ENCODE data around the gene MAP3K15.
"Not testable (repeated sequence)": the region's sequence is repeated elsewhere in the genome, so short reads cannot be mapped to it uniquely, and the experiment has no call there.

MAP3K15 gene

DNA sequence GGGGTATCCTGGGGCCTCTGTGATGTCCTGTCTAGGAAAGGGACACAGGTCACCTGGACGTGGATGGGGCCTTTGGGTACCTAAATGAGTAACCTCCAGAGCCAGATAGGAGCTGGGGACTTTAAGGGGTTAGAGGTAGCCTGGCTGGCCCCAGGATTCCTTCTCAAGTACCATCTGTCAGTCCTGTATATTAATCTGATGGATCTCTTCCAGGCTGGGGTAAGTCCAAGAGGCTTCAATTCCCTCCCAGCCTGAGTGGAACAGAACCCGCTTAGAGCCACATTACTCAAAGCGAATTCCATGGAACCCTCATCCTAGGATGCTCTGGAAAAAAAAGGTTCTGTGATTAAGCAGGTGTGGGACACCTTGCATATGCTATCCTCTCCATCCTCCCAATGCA is 24.8 kb upstream of the MAP3K15 start:
- no peak for DNase-seq

DNA sequence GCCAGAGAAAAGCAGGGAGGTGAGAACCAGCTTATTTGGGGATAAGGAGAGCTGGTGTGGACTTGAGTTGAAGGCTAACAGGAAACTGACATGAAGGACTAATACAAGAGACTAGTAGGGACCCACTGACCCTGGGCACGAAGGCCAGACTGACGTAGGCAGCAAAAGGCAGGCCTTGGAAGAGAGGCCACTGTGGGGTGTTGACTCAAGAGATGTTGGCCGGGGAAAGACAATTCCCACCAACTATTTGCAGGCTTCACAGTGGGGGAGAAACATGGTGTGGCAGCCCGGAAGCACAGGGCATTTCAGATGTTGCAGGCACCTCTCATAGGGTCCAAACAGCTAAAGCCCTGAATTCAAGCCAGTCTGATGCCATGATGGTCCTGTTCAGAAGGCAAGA is 24.4 kb upstream of the MAP3K15 start:
- DNase-seq, result no peak

DNA sequence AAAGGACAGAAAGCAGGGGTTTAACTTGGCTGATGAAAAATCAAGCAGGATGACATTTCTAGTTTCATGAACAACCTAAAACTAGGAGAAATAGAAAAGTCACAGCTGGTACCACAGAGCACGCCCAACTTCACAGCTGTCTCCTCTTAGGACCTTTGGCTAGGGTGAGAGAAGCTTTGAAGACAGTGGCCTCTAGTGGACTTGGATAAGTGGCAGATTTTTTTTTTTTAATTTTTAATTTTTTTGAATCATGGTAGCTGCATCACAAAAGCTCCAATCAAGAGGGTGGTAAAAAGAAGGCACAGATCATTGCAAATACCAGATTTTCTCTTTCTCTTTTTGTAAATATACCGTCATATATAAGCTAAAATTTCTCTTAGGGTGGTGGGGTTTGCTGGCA is 20.2 kb upstream of the MAP3K15 start:
- no peak for DNase-seq

DNA sequence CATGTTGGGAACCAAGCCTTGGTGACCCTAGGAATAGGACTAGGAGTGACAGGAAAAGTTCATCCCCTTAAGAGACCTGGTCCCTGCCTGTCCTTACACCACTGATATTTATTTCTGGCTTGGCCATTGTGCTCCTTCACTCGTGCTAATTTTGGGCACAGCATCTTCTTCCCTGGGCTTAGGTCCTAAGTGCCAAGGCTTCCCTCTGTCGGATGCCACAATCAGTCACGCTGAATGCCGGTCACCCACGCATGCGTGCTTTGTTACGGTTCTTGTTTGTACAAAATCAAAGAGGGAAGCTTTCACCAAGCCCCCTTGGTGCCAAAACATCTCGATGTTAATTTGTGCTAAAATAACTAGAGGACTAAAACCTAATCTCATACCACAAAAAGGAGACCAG is 17.4 kb upstream of the MAP3K15 start:
- no peak for DNase-seq

DNA sequence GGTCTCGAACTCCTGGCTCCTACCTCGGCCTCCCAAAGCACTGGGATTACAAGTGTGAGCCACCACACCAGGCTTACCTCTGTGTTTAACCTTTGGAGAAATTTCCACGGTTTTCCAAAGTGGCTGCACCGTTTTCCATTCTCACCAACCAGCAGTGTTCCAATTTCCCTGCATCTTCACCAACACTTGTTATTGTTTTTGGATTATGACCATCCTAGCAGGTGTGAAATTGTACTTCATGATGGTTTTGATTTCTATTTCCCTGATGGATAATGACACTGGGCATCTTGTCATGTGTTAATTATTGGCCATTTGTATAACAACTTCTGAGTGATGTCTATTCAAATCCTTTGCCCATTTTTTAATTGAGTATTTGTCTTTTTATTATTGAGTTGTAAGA is 2.7 kb upstream of the MAP3K15 start:
- no peak for DNase-seq

DNA sequence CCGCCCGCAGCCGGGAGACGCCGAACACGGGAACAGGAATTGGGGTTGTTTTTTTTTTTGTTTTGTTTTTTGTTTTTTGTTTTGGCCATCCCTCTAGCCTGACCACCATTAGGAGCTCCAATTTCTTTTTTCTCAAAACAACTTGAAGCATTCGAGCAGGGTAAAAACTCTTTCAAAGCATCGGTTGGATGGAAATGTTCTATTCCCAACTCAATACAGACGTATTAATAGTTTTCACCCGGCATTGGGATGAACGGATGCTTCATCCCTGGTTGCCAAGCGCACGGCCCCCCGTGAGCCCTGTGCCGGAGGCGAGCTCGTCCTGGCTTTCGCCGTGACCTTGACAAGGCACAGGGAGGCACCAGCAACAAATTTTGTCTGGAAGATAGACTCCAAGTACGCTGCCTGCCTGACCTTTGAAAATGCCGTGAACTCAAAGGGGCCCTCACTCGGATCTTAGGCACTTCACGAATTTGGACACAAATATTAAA is 352 bp upstream of the MAP3K15 start:
- no peak for DNase-seq

DNA sequence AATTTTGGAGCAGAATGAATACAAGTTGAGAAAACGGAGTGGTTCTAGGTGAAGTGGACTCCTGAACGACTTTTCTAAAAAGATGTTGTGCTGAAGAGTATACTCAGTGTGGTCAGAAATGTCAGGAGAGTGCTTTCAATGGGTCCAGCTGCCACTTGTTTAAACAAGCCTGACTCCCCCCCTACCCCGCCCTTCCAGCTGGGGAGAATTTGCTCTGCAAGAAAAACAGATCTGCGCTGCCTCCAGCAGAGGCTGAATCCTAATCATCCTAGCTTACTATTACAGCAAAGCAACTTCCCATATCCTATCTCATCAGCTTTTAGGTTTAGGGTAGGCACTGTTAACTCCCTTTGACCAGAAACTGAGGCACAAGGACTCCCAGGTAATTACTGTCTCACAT is 1.9 kb downstream of the MAP3K15 start:
- DNase-seq, result no peak

DNA sequence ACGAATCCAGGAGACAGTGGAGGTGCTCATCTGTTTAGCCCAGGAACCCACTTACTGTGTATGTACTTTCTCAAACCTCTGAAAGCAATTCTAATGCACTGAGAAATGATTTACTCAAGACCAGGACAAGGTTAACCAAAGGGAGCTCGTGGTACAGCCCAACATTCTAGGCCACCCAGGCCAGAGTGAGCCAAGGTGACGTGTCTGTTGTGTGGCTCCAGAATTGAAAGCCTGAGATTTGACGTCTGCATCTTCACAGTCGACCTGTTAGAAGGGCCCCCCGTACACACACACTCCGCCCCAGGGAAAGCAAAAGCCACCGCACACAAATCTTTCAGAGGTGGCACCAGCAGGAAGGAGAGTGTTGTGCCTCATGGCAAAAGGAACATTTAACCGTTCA is 2.3 kb downstream of the MAP3K15 start:
- DNase-seq, result no peak

DNA sequence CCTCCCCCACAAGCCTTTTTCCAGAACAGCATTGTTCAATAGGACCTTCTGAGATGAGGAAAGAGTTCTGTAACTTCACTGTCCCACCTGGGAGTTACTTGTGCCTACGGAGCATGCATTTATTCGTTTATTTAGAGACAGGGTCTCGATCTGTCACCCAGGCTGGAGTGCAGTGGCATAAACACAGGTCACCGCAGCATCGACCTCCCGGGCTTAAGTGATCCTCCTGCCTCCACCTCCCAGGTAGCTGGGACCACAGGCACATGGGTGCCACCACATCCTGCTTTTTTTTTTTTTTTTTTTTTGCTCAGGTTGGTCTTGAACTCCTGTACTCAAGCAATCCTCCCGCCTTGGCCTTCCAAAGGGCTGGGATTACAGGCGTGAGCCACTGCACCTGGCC is 2.9 kb downstream of the MAP3K15 start:
- no peak for DNase-seq

DNA sequence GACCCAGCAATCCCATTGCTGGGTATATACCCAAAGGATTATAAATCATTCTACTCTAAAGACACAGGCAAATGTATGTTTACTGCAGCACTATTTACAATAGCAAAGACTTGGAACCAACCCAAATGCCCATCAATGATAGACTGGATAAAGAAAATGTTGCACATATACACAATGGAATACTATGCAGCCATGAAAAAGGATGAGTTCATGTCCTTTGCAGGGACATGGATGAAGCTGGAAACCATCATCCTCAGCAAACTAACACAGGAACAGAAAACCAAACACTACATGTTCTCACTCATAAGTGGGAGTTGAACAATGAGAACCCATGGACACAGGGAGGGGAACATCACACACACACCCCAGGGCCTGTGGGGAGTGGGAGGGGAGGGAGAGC is 3.5 kb downstream of the MAP3K15 start:
- not testable (repeated sequence) for DNase-seq

DNA sequence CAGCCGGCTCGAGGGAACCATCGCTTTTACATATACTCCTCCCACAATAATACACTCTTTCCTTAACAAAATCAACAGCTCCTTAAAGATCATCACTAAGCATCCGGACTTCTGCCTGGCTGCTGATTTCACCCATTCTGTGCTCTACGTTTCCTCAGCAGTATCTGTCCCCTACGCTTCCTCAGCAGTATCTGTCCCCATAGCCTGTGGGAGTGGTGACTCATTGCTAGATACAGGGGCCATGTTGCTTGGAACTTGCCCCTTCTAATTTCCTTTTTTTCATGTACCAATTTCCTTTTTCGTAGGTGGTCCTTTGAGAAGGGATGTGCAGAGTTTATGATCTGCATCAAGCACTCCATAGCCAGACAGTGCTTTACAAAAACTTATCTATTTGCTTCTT is 18.6 kb downstream of the MAP3K15 start:
- DNase-seq, result peak in 1 of 56 donors; percentile 3

DNA sequence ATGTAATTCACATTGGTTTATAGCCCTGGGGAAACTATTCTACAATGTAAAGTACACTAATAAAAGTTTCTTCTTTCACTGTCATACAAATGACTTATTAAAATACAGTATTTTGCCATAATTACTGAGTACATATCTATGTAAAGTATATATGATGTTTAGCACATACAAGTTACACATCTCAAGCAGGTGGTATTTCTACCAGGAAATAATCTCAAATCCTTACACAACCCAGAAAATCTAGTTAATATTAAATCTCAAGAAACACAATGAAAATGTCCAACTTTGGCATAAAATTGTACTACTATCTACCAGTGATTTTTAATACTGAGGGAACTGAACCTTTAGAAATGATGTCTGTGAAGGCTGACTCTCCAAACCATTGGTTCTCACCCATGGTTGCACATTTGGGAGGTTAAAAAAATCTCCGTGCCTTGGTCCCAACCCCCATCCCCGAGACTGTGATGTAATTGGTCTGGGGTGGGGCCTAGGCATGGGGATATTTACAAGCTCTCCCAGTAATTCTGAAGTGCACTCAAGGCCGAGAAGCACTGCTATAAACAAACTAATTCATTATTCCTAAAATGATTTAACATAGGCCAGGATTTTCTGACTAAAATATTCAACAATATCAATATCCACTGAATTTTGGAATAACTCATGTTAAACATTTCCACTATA is 27.6 kb downstream of the MAP3K15 start:
- DNase-seq, result no peak

DNA sequence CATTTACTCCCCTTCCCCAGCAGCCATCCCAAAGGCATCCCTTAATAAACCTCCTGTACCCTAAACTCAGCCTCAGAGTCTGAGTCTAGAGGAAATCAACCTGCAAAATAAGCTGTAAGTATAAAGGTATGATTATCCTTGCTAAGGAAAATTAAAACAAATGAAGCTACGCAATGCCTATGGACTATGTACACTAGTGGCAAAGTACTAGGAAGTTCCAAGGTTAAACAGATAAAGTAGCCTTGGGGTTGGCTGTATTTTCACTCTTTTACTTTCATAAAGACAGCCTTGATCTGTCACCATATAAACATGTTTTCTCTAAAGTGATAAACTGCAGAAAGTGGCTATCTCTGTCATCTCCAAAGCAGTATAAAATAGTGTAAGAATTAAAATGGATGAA is 35.9 kb downstream of the MAP3K15 start:
- no peak for DNase-seq

DNA sequence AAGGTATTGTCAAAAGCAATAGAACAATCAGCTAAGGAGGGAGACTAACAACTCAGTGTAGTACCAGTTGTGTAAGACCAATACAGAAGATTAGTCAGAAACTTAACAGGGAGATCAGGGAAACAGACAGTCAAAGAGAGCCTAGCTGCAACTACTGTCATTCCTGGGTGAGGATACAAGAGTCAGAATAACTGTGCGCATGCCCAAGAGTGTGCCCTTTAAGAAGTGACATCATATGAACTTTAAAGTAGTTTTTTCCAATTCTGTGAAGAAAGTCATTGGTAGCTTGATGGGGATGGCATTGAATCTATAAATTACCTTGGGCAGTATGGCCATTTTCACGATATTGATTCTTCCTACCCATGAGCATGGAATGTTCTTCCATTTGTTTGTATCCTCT is 46.9 kb downstream of the MAP3K15 start:
- DNase-seq, result not testable (repeated sequence)

DNA sequence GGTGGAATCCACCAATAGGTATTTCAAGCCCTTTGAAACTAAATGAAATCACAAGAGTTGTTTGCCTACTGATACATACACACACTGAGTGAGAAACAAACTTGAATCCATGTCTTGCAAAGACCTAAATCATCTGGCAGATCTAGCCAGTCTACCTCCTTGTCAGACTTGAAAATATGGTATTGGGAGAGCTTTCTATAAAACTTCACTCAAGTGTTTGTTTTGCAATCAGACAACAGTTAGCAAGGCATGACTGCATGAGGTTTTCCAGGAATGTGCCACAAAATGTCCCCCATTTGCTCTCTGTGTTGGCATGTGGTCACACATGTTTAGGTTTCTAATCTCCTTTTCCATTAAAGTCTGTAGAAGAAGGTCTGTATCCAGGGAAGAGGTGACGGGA is 52.4 kb downstream of the MAP3K15 start:
- DNase-seq, result no peak

DNA sequence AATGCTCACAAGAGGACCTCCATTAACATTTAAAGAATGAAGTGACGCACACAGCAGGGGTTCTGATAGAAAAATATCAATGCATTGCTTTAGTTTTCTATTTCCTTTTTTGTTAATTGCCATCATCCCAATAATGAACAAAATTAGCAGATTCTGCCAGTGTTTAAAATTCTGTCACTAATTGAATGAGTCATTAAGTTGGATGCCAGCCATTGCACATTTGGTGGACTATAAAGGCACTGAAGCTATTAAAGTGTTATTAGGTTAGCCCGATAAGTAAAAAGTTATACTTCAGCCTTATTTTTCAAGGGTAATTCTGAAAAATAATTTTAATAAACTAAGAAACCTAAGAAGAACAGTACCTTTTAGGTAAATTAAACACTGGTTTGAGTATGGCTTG is 53.1 kb downstream of the MAP3K15 start:
- peak in 1 of 56 donors; percentile 0 for DNase-seq

DNA sequence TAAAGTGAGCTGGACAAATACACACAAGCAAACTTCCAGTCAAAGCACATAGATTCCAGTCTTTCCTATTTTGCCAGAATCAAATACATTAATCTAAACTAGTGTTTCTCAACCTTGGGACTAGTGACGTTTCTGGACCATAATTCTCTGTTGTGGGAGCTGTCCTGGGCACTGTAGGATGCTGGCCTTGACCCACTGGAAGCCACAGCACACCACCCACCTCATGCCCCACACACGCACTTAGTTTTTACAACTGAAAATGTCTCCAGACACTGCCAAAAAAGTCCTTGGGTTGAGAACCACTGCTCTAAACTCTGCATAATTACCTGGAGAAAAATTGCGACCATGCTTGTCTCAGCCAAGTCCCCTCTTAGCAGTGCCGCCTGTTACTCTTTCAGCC is 57.6 kb downstream of the MAP3K15 start:
- DNase-seq, result no peak

DNA sequence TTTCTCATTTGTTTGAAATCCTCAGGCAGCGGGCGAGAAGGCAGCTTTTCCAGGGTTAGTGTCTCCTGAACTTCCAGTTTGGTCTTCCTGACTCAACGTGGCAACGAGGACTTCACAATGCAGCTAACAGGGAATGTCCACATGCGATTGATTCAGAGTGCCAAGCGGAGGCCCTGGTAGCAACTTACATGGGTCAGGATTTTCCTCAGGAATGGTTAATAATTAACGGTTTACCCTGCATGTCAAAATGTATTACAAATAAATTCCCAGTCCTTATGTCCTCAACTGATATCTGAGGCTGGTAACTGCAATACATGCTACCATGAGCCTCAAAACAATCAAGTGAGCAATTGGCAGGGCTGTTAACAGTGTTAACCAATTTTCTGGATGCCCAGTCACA is 67.2 kb downstream of the MAP3K15 start:
- DNase-seq, result no peak

DNA sequence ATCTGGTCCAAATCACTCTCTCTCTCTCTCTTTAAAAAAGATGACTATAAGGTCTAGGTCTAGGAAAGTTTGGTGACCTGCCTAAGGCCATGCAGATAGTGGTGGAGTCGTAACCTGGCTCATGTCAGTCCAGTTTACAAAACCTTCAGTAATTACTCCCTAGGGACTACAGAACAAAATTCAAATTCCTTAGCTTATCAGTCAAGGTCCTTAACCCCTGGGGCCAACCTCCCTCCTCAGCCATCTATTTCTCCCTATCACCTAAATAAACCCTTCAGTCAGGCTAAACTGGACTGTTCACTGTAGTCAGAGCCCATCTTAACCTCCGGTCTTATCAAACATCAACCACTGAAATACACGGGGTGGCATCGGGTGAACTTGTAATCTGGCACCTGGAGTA is 68.9 kb downstream of the MAP3K15 start:
- no peak for DNase-seq

DNA sequence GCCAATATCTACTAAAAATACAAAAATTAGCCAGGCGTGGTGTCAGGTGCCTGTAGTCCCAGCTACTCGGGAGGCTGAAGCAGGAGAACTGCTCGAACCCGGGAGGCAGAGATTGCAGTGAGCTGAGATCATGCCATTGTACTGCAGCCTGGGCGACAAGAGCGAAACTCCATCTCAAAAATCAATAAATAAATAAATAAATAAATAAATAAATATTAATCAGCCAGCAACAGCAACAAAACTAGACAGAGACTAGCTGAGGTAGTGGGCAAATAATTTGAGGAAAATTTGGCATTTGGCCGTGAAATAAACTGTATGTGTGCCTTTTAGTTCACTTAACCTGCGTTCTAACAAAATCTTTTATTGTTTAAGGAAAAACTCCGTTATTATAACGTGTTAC is 69.5 kb downstream of the MAP3K15 start:
- not testable (repeated sequence) for DNase-seq

DNA sequence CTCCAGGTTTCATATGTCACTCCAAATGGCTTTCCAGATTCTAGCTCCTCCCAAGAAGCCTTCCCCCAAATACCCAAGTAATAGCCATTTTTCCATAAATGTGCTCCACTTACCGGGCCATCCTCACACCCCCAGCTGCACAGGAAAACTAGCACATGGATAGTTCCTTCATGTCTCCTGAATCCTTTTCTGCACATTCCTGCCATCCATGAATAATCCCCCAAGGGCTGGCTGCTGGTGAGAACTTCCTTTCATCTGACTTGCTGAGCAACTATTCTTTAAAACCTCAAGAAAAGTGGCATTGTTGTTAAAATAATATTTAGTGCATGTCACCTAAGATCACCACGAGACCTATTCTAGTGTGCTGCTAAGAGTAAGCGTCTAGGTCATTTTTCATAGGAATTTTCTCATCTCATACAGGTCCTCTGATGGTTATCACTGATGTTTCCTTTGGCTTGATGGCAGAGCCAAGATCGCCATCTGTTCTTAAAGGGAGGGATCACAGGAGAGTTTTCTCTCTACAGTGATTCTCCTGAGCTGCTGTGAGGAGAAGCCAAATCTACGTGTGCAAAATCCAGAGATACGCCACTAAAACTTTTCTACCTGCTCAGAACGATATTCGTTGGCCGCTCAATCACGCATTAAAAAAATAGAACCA is 71.3 kb downstream of the MAP3K15 start:
- DNase-seq, result no peak

DNA sequence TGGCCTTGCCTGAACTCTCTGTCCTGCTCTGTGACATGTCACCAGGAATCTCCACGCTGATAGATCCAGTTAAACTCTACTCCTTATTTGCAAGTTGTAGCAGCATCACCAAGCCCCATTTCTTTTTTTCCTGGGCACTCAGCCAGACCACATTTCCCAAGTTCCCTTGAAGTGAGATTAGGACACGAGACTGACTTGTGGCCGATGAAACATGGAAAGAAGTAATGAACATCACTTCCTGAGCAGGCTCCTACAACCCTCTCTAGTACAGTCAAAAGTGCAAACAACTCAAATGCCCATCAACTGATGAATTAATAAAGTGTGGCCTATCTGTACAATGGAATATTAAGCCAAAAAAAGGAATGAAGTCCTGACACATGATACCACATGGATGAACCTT is 74.6 kb downstream of the MAP3K15 start:
- no peak for DNase-seq

DNA sequence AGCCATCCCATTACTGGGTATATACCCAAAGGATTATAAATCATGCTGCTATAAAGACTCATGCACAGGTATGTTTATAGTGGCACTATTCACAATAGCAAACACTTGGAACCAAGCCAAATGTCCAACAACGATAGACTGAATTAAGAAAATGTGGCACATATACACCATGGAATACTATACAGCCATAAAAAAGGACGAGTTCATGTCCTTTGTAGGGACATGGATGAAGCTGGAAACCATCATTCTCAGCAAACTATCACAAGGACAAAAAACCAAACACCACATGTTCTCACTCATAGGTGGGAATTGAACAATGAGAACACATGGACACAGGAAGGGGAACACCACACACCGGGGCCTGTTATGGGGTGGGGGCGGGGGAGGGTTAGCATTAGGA is 92.6 kb downstream of the MAP3K15 start:
- DNase-seq, result not testable (repeated sequence)
